ENCODE results near the gene LMBR1L.
"Not testable (repeated sequence)": the region's sequence is repeated elsewhere in the genome, so short reads cannot be mapped to it uniquely, and the experiment has no call there.

The LMBR1L gene

DNA sequence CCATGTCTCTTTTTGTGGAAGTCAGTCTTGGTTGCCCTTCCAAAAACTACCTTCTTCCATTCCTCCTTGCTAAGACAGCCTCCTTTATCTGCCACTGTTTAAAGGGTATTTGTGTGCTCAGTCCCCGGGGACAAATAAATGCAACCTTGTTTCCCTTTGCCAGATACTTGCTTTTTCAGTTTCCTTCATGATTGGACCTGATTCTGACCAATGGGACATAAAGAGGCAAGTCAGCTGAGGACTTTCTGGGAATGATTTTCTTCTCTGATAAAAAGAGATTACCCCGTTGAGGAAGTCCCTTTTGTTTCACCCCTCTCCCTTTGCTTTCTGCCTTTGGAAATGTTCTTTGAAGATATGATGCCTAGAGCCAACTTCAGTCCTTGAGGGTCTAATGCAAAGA lies 27.9 kb upstream of the LMBR1L start:
- TF ChIP-seq, protein P1, sequence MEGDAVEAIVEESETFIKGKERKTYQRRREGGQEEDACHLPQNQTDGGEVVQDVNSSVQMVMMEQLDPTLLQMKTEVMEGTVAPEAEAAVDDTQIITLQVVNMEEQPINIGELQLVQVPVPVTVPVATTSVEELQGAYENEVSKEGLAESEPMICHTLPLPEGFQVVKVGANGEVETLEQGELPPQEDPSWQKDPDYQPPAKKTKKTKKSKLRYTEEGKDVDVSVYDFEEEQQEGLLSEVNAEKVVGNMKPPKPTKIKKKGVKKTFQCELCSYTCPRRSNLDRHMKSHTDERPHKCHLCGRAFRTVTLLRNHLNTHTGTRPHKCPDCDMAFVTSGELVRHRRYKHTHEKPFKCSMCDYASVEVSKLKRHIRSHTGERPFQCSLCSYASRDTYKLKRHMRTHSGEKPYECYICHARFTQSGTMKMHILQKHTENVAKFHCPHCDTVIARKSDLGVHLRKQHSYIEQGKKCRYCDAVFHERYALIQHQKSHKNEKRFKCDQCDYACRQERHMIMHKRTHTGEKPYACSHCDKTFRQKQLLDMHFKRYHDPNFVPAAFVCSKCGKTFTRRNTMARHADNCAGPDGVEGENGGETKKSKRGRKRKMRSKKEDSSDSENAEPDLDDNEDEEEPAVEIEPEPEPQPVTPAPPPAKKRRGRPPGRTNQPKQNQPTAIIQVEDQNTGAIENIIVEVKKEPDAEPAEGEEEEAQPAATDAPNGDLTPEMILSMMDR (IDR thresholded peaks at IDR 0.05; ENCODE audit: insufficient read depth, missing control alignments): no peak
- FAIRE-seq (no peak), DNase-seq (ENCODE audit: insufficient read length, low spot score) (no peak)

DNA sequence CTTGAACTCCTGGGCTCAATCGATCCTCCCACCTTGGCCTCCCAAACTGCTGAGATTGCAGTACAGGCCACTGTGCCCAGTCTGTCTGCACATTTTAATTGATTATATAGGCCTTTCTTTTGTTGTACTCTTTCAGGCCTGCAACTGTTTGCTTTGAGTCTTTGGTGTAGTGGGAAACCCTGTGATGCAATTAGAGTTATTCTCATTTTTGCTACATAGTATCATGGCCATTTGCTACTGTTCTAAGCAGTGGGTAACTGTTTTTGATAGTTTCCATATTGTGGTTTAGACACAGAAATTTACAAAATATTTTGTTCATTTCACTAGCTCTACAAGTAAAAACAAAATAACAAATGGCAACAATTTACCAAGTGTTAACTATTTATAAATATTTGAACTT lies 26.8 kb upstream of the LMBR1L start:
- FAIRE-seq: no peak

DNA sequence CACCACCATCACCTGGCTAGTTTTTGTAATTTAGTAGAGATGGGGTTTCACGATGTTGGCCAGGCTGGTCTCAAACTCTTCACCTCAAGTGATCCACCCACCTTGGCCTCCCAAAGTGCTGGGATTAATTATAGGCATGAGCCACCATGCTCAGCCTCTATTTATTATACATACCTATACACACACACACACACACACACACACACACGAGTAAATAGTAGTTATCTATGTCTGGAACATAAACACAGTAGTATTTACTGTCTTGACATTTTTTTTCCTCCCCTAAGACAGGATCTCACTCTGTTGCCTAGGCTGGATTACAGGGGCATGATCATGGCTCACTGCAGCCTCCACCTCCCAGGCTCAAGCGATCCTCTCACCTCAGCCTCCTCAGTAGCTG lies 26.4 kb upstream of the LMBR1L start:
- not testable (repeated sequence) for FAIRE-seq; DNase-seq (ENCODE audit: insufficient read length, low spot score)

More for the DNA sequence above, 26.8 kb upstream of the LMBR1L start:
- TF ChIP-seq, protein P1 (IDR thresholded peaks at IDR 0.05; ENCODE audit: insufficient read depth, missing control alignments): no peak
- no peak for DNase-seq (ENCODE audit: insufficient read length, low spot score)

DNA sequence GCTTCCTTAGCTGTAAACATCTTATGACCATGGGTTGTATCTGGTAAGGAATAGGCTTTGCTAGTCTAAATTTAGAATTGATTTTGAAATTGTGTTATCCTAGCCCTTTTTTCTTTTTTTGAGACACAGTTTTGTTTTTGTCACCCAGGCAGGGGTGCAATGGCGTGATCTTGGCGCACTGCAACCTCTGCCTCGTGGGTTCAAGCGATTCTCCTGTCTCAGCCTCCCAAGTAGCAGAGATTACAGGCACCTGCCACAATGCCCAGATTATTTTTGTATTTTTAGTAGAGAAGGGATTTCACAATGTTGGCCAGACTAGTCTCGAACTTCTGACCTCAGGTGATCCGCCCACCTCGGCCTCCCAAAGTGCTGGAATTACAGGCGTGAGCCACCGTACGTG lies 22.9 kb upstream of the LMBR1L start:
- FAIRE-seq: no peak
- no peak for DNase-seq (ENCODE audit: insufficient read length, low spot score)
- TF ChIP-seq, protein P1 (IDR thresholded peaks at IDR 0.05; ENCODE audit: insufficient read depth, missing control alignments): no peak

DNA sequence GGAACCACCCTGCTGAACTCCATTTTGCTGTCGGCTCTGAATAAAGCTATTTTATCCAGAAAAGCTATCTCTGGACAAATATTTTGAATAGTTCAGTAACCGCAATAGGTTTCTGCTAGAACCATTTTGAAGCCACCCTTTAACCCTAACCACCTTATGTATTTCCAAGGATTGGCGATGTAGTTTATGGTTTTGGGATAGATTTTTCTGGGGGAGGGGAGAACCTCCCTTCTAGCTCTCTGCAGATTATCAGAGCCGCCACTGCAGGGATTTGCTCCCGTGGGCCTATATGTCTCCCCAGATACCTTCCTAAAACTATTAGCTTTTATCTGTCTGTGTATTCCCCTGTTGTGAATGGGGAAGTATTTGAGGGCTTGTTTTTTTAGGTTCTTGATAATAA lies 22.4 kb upstream of the LMBR1L start:
- DNase-seq (ENCODE audit: insufficient read length, low spot score) (no peak), FAIRE-seq (no peak)
- TF ChIP-seq, protein P1 (IDR thresholded peaks at IDR 0.05; ENCODE audit: insufficient read depth, missing control alignments): no peak

DNA sequence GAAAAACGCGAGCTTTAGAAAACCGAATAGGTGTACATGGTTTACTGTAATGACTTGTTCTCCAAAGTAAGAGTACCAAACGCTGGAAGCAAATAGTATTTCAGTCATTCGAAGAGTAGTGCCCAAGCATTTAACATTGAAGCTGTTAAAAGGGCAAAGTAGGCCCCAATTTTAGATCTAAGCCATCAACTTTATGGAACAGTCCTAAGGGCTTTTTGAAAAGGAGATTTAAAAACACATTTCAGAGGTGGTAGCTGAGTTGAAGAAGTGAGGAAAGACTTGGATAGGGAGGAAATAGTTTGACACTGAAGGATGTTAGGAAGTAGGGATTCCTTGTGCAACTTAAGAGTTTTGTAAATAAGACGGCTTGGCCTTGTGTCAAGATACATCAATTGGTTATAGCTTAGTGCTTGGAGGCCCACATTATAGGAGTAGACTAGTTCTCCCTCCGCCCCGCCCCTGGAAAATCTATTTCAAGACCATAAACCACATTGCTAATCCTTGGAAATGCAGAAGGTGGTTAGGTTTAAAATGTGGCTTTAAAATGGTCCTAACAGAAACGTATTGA lies 21.3 kb upstream of the LMBR1L start:
- TF ChIP-seq, protein P1 (IDR thresholded peaks at IDR 0.05; ENCODE audit: insufficient read depth, missing control alignments): no peak
- DNase-seq (ENCODE audit: insufficient read length, low spot score) (no peak), FAIRE-seq (no peak)

DNA sequence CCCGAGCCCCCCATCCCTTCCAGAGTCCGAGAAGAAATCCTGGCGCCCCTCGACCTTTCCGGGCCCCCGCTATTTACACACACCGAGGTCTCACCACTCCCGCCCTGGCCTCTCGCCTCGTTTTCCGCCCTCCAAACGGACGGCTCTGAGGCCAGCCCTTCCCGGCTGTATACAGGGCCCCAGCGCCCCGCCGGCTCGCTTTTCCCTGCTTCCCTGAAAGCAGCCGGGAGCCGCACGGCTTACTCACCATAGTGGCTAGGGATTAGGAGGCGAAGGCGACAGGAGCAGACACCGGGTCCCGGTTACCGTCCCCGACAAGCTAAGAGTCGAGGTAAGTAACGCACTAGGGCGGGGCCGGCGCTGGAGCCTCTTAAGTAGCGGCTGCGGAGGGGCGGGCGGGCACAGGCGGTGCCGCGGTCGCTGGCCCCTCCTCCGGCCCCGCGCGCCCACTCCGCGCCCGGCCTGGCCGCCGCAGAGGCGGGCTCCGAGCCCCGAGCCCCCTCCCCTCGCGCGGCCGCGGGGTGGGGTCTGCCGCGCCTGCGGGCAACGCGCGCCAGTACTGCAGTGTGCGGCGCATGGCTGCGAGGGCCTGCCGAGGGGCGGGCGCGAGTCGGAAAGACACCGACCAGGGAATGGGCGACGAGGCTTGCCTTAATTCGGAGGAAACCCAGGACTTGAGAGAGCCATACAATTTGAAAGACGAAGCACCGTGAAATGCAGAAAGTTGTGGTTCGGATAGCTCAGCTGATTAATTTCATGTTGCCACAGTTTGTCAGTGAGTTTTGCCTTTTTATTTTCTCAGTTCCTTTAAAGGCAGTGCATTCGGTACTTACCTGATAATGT lies 20.6 kb upstream of the LMBR1L start, which contains the start of gene TUBA1B:
TUBA1B (minus strand) TSS at position 345 of the 843 bp plus-strand sequence; CDS start at position 250, 95 bp downstream.
- DNase-seq (ENCODE audit: insufficient read length, low spot score): peak; percentile 58
- no peak for FAIRE-seq
- TF ChIP-seq, protein P1 (IDR thresholded peaks at IDR 0.05; ENCODE audit: insufficient read depth, missing control alignments): no peak
